ENCODE measurements around the gene ITPR1.

GRCh38 chr3:4551794-4552442 lies 58.8 kb downstream of the ITPR1 start:
- TF ChIP-seq POLR2A (IDR thresholded peaks at IDR 0.05): no peak
- TF ChIP-seq CTCF (IDR thresholded peaks at IDR 0.05): no peak

Measured in esophagus squamous epithelium (tissue), 4 donors.